Calu3 (cell line): ENCODE results near the gene EPG5. TPM values are rescaled to one million over a fixed set of nuclear protein-coding genes. Genes with fewer than 3 reads are reported as not detected.

Experiments used
- BruUV-seq: library from RNA; stranded (reverse); fragments of 400-500 nt; replicated peaks from 2 replicates; lab custom pipeline; 2021; lab: Mats Ljungman, UMichigan
- CTCF ChIA-PET: fragments of 300-600 bp; sonication (Branson Sonifier 250); formaldehyde crosslinking; loops from one replicate; lab custom pipeline; 2022; ENCODE audit warnings: antibody characterized with exemption; lab: Charles Lee
- DNase-seq: peaks from one replicate; pipeline ENCODE4 v3.0.0; 2022
- H3K27ac Mint-ChIP-seq: one replicate; pipeline ENCODE4 v1.8.0; 2022; ENCODE audit warnings: mixed read lengths; ENCODE audit not compliant: unreplicated experiment
- H3K27me3 Mint-ChIP-seq: one replicate; pipeline ENCODE4 v1.8.0; 2022; ENCODE audit warnings: mixed read lengths; ENCODE audit not compliant: unreplicated experiment
- H3K36me3 Mint-ChIP-seq: one replicate; pipeline ENCODE4 v1.8.0; 2022; ENCODE audit warnings: mild to moderate bottlenecking, moderate library complexity, mixed read lengths; ENCODE audit not compliant: insufficient read depth, unreplicated experiment
- H3K4me1 Mint-ChIP-seq: one replicate; pipeline ENCODE4 v1.8.0; 2022; ENCODE audit warnings: mild to moderate bottlenecking, low read depth, mixed read lengths; ENCODE audit not compliant: unreplicated experiment
- H3K4me3 Mint-ChIP-seq: one replicate; pipeline ENCODE4 v1.8.0; 2022; ENCODE audit warnings: mild to moderate bottlenecking, low read depth, moderate library complexity, mixed read lengths; ENCODE audit not compliant: unreplicated experiment
- H3K9me3 Mint-ChIP-seq: one replicate; pipeline ENCODE4 v1.8.0; 2022; ENCODE audit warnings: low read depth, mixed read lengths; ENCODE audit not compliant: unreplicated experiment
- CTCF ChIP-seq: fragments of 200-600 bp; IDR thresholded peaks from one replicate; pipeline ENCODE4 v1.8.0; 2022; ENCODE audit warnings: antibody characterized with exemption; ENCODE audit not compliant: unreplicated experiment
- intact Hi-C: fragments of 100-400 bp; cut with micrococcal nuclease; formaldehyde crosslinking; loops from one replicate; pipeline ENCODE4 v1.10.0; 2022; ENCODE audit not compliant: unreplicated experiment
- total RNA-seq: library from RNA; stranded (reverse); gene quantifications from 2 replicates; pipeline ENCODE4 v1.2.3, GENCODE V29; 2022

The EPG5 gene
- total RNA-seq, 1 experiment from 2014 or later = 25.6 TPM

- H3K4me3 Mint-ChIP-seq = no peak overlapping the region
- peak; percentile 83 for TF ChIP-seq CTCF
- no peaks in the 10 kb centered on the region for H3K27me3 Mint-ChIP-seq
- H3K9me3 Mint-ChIP-seq = no peaks in the 10 kb centered on the region
- CTCF ChIA-PET = interaction anchor here (0.6 to 0.8 kb wide), 4 partner anchors 163 to 246 kb away, joined by 3 to 11 read pairs (median 4); no protein-coding TSS in a partner anchor
- peak; percentile 69 for DNase-seq
- no peaks in the 10 kb centered on the region for H3K4me1 Mint-ChIP-seq
- no peak overlapping the region for H3K27ac Mint-ChIP-seq
- peaks cover 12% of the 10 kb centered on the region for H3K36me3 Mint-ChIP-seq
- no TSS peak for BruUV-seq
- intact Hi-C loops = loop anchor here (1.0 to 2.0 kb wide), 2 partner anchors 219 to 244 kb away; no protein-coding TSS in a partner anchor
These were observed 56.6 kb downstream of the EPG5 start for GRCh38 chr18:45910405-45911023.

- no peaks in the 10 kb centered on the region for H3K36me3 Mint-ChIP-seq
- no peaks in the 10 kb centered on the region for H3K27me3 Mint-ChIP-seq
- H3K27ac Mint-ChIP-seq = no peak overlapping the region
- DNase-seq = no peak
- CTCF ChIA-PET = no interaction called here
- H3K4me3 Mint-ChIP-seq = no peak overlapping the region
- no peak for TF ChIP-seq CTCF
- intact Hi-C loops = no loop called here
- BruUV-seq = no TSS peak
- no peaks in the 10 kb centered on the region for H3K9me3 Mint-ChIP-seq
- no peaks in the 10 kb centered on the region for H3K4me1 Mint-ChIP-seq
These were observed 65.4 kb downstream of the EPG5 start for GRCh38 chr18:45901654-45902210.

- H3K27ac Mint-ChIP-seq = no peak overlapping the region
- no peaks in the 10 kb centered on the region for H3K4me1 Mint-ChIP-seq
These were observed 66.5 kb downstream of the EPG5 start for GRCh38 chr18:45900623-45901022.

GRCh38 chr18:45896991-45897390 is 70.1 kb downstream of the EPG5 start:
- H3K9me3 Mint-ChIP-seq = no peaks in the 10 kb centered on the region
- H3K4me3 Mint-ChIP-seq = no peak overlapping the region
- no peaks in the 10 kb centered on the region for H3K36me3 Mint-ChIP-seq
- TF ChIP-seq CTCF = no peak
- no TSS peak for BruUV-seq
- no peak for DNase-seq
- no peaks in the 10 kb centered on the region for H3K27me3 Mint-ChIP-seq
- intact Hi-C loops = no loop called here
- CTCF ChIA-PET = no interaction called here
- H3K27ac Mint-ChIP-seq = no peak overlapping the region
- H3K4me1 Mint-ChIP-seq = no peaks in the 10 kb centered on the region

More at GRCh38 chr18:45900623-45901022, 66.5 kb downstream of the EPG5 start:
- DNase-seq = no peak
- no peak for TF ChIP-seq CTCF
- no TSS peak for BruUV-seq
- intact Hi-C loops = no loop called here
- Mint-ChIP-seq H3K27me3 (no peaks in the 10 kb centered on the region), H3K4me3 (no peak overlapping the region), H3K9me3 (no peaks in the 10 kb centered on the region), H3K36me3 (no peaks in the 10 kb centered on the region)
- CTCF ChIA-PET = no interaction called here
